Stimulated activated CD4-positive, alpha-beta T cell treated with anti-CD3 and anti-CD28 coated beads, Interleukin-12 subunit alpha, Interleukin-12 subunit beta, amount 100 ng/mL, for 48 hours (primary cell): ENCODE results near the gene KNSTRN.

ENCODE experiments used
- DNase-seq, 3 donors: peaks; one replicate each; pipeline ENCODE4 v3.0.0-alpha.2; 2020; ENCODE audit warnings: low read depth in 2 of 3, low spot score in 1 of 3

The KNSTRN gene

DNA sequence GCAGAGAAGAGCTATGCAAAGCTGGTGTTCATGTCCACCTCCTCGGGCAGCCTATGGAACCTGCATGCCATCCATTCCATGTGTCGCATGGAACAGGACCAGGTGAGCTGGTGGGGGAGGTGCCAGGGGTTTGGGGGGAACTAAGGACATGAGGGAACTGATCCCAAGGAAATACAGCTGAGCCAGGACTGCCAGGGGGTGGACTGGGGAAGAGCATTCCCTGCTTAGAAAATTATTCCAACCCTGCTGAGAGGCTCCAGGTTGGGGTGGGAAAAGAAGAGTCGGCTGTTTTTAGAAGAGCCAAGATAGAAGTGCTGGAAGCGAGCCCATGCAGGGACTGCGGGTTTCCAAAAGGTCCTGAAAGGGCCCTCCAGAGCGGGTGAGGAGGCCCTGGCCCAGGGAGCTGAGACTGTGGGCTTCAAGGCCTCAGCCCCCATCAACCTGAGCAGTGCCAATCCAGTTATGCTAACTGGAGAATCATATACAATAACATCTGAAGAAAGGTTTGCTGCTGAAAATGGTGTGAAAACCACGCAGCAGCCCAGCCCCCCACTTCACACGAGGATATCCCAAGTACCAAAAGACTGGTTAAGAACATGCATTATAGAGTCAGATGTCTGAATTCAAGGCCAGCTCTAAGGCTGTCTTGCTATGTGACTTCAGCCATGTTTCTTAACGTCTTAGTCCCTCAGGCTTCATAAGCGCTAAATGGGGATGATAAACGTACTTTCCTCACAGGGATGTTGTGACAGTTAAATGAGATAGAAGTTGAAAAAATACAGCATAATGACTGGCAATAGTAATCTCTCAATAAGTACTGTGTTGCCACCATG lies 16.7 kb upstream of the KNSTRN start:
- no peak for DNase-seq

DNA sequence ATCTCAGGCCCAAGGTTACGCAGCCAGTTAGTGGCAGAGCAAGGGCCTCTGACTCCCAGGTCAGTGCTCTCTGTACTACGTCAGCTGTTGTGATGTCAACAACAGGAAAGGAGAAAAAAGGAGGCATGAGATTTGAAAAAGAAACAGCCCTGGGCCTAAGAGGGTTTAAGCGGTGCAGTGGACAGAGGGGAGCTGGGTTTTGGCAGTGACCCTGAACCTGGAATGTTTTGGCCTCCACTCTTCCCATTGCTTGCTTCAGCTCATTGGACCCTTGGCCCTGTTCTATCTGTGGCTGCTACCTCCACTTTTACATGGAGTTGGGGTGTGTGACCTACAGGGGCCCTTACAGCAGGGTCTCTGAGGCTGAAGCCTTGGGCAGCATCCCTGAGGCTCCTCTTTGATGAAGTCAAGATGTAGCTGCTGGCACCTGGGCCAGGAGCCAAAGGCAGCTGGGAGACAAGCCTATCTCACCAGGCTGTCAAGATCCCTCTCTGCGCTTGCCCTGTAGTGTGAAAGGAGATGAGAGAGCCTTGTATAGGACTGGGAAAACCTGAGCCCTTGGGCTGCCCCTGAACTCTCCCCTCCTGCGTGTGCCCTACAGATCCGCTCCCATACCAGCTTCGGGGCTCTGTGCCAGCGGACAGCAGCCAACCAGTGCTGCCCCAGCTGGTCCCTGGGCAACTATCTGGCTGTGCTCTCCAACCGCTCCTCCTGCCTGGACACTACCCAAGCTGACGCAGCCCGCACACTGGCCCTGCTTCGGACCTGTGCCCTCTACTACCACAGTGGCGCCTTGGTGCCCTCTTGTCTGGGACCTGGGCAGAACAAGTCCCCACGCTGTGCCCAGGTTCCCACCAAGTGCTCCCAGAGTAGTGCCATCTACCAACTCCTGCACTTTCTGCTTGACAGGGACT lies 15.8 kb upstream of the KNSTRN start:
- DNase-seq: no peak

DNA sequence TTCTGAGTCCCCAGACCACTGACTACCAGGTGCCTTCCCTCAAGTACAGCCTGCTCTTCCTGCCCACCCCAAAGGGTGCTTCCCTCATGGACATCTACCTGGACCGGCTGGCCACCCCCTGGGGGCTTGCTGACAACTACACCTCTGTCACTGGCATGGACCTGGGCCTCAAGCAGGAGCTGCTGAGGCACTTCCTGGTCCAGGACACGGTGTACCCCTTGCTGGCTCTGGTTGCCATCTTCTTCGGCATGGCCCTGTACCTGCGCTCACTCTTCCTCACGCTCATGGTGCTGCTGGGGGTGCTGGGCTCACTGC lies 15.2 kb upstream of the KNSTRN start:
- DNase-seq: no peak

DNA sequence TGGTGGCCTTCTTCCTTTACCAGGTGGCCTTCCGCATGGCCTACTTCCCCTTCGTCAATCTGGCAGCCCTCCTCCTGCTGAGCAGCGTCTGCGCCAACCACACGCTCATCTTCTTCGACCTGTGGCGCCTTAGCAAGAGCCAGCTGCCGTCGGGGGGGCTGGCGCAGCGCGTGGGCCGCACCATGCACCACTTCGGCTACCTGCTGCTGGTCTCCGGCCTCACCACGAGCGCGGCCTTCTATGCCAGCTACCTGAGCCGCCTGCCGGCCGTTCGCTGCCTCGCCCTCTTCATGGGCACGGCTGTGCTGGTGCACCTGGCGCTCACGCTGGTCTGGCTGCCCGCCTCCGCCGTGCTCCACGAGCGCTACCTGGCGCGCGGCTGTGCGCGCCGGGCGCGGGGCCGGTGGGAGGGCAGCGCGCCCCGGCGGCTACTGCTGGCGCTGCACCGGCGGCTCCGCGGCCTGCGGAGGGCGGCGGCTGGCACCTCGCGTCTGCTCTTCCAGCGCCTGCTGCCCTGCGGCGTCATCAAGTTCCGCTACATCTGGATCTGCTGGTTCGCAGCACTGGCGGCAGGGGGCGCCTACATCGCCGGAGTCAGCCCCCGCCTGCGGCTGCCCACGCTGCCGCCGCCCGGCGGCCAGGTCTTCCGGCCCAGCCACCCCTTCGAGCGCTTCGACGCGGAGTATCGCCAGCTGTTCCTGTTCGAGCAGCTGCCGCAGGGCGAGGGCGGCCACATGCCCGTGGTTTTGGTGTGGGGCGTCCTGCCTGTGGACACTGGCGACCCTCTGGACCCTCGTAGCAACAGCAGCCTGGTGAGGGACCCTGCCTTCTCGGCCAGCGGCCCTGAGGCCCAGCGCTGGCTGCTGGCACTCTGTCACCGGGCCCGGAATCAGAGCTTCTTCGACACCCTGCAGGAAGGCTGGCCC lies 14.6 kb upstream of the KNSTRN start:
- peak; percentile 66 to 81 (median 78) for DNase-seq

DNA sequence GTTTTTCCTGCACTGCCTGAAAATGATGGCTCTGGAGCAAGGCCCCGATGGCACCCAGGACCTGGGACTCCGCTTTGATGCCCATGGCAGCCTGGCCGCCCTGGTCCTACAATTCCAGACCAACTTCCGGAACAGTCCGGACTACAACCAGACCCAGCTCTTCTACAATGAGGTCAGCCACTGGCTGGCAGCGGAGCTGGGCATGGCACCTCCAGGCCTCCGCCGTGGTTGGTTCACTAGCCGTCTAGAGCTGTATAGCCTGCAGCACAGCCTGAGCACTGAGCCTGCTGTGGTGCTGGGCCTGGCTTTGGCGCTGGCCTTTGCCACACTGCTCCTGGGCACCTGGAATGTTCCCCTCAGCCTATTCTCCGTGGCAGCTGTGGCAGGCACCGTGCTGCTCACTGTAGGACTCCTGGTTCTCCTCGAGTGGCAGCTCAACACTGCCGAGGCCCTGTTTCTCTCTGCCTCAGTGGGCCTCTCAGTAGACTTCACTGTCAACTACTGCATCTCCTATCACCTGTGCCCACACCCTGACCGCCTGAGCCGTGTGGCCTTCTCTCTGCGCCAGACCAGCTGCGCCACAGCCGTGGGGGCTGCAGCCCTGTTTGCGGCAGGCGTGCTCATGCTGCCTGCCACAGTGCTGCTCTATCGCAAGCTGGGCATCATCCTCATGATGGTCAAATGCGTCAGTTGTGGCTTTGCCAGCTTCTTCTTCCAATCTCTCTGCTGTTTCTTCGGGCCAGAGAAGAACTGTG lies 13.6 kb upstream of the KNSTRN start:
- DNase-seq: no peak

DNA sequence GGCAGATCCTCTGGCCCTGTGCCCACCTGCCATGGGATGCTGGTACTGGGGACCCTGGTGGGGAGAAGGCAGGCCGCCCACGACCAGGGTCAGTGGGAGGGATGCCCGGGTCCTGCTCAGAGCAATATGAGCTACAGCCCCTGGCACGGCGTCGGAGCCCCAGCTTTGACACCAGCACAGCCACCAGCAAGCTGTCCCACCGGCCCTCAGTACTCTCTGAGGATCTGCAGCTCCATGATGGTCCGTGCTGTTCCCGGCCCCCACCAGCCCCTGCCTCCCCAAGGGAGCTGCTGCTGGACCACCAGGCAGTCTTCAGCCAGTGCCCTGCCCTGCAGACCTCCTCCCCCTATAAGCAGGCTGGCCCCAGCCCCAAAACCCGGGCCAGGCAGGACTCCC lies 13.0 kb upstream of the KNSTRN start:
- no peak for DNase-seq

DNA sequence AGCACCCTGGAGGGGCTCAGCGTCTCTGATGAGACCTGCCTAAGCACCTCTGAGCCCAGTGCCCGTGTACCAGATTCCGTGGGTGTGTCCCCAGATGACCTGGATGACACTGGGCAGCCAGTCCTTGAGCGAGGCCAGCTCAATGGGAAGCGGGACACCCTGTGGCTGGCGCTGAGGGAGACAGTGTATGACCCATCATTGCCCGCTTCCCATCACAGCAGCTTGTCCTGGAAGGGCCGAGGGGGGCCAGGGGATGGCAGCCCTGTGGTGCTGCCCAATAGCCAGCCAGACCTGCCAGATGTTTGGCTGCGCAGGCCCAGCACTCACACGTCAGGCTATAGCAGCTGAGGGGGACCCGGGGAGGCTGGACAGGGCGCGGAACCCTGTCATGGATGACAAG lies 12.6 kb upstream of the KNSTRN start:
- no peak for DNase-seq

DNA sequence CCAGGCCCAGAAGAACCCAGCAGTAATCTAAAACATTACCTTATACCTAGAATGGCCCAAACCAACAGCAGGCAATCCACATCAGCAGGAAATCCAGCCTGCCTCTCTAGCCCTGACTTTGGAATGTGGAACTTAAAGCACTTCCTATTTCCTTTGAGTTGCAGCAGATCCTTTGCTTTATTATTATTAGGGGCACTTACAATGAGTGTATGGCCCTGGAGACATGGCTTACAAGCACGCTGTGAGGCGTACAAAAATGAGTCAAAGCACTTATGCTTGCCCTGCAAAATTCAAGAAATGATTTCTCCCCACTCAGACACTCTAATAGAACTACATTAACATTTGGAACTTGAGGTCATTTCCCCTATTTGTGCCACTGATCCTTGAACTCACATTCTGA lies 9.5 kb upstream of the KNSTRN start:
- no peak for DNase-seq

DNA sequence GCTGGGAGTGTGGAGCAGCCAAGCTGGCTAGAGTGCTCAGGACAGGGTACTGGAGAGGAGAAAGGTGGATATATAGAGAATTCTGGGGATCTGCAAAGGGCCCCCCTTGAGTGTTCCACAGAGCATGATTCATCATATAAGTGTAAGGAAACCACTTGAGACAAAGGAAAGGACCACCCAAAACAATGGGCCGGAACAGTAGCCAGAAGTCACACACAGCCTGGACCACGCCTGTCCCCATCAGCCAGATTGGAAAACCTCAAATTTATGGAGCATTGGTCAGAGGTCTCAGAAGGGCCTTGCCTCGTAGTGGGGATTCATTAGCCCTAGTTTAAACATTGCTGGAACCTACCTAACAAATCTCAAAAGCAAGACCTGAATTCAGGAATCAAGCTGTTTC lies 4.9 kb upstream of the KNSTRN start:
- DNase-seq: no peak

DNA sequence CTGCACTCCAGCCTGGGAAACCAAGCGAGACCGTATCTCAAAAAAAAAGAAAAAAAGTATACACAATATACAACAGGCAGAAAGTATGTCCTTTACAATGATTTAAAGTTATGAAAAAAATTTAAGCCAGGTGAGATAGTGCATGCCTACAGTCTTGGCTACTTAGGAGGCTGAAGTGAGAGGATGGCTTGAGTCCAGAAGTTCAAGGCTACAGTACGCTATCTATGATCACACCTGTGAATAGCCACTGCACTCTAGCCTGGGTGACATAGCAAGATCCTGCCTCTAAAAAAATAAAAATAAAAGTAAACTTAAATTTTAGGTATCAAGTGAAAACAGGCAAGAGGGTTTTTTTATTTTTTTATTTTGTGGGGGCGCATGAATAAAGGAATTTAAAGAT lies 3.1 kb upstream of the KNSTRN start:
- DNase-seq: no peak

DNA sequence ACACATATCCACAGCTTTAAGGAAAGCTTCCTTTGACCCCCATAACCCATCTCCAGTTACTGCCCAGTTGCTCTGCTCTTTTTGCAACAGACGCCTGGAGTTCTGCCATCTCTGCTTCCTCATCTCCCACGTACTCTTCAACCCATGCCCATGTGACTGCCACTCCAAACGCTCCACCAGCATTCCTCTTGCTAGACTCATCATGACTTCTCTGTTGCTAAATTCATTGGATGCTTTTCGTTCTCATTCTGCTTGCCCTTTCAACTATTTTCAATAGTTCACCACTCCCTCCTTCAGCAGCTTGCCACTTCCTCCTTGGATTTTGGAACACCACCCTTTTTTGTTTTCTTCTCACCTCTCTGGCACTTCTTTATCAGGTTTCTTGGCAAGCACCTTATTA lies 2.7 kb upstream of the KNSTRN start:
- no peak for DNase-seq

DNA sequence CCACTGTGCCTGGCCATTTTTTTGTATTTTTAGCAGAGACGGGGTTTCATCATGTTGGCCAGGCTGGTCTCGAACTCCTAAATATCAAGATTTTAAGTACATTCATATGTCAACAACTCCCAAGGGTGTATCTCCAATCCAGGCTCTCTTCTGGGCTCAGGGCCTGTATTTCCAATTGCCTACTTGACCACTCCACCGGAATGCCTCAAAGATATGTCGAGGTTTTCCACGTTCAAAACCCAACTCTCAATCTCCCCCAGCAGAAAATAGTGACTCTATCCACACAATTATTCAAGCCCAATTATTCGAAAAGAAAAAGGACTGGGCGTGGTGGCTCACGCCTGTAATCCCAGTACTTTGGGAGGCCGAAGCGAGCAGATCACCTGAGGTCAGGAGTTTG lies 1.9 kb upstream of the KNSTRN start:
- DNase-seq: no peak

DNA sequence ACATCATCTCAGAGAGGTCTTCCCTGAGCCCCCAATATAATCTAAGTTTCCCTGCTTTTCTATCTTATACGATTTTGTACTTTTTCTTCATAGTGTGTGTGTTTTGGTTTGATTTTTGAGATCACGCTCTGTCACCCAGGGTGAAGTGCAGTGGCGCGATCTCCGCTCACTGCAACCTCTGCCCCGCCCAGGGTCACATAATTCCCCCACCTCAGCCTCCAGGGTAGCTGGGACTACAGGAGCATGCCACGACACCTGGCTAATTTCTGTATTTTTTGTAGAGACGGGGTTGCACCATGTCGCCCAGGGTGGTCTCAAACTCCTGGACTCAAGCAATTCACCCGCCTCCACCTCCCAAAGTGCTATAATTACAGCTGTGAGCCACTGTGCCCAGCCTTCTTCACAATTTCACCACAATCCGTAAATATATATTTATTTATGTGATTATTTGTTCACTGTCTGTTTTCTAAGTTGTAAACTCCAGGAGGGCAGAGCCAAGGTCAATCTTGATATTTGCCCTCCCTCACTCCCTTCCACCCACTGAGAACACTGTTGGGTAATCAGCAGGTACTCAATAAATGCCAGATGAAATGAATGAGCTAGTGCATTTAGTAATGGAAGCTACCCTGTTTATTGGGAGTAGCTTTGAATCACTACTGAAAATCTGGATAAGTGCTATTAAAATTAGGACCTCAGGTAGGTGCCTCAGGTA lies 547 bp upstream of the KNSTRN start:
- no peak for DNase-seq

DNA sequence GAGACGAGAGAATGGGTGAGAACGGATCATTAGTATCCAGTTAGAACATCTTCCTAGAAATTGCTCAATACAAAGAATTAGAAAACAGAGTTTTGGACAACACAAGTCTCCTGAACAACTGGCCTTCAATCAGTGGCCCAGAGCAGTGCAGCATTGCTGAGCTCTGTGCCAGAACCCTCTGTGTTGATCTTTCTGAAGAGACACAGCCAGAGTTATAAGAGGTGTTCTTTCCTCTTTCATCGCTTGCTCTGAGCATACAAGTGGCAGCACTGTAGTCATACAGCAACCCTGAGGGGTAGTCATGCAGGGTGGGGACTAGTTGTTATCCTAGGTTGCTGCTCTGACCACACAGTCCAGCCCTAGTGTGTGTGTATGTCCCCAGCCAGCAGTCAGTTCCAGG lies 4.0 kb downstream of the KNSTRN start:
- DNase-seq: no peak

DNA sequence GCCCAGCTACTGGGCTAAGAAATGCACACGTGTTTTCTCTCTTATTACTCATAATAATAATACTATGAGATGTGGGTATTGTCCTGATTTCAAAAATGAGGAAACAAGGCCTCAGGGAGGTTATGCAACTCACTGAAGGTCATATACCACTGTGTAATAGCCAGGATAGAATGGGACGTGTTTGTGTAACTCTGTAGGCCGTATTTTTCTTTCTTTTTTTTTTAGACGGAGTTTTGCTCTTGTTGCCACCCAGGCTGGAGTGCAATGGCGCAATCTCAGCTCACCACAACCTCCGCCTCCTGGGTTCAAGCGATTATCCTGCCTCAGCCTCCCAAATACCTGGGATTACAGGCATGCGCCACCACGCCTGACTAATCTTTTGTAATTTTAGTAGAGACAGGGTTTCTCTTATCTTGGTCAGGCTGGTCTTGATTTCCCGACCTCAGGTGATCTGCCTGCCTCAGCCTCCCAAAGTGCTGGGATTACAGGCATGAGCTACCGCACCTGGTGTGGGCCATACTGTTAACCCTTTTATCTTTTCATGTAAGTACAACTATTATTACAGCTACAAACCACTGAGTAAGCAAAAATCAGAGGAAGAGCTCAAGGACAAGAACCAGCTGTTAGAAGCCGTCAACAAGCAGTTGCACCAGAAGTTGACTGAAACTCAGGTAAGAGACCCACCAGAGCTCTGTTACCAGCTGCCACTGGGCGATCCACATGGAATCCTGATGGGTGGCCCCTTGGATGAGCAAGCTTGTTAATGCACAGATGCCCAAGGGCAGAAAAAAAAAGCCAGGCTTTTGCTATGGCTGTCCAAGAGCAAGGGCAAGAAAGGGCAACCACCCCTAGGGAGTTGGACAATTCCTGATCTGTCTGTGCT lies 6.7 kb downstream of the KNSTRN start:
- DNase-seq: no peak

DNA sequence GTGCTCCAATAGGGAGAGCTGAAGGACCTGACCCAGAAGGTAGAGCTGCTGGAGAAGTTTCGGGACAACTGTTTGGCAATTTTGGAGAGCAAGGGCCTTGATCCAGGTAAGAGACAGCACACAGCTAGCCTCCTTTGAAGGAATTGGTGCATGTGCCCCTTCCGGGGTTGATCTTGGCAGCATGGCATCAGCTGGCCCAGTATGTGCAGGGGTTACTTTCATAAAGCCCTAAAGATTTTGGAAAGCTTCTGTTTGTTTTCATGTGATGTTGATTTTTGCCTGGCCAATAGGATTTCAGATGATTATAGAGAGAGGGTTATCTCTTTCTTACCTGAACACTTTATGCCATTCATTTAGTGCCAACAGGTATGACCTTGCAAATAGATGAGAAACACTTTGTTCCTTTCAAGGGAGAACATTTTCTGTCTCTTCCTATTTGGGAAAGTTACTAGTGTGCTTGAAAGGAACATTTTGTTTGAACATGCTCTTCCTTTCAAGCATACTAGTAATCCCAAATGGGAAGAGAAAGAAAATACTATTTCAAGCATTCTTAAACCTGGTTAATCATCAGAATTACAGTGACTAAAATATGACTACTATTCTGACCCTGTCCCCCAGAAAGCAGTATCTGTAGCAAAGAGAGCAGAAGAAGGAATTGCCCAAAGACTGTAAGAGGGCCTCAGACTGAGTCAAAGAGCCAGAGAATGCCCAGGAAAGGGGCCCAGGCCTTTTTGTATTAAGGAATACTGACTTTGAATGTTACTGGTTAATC lies 7.5 kb downstream of the KNSTRN start:
- DNase-seq: no peak

DNA sequence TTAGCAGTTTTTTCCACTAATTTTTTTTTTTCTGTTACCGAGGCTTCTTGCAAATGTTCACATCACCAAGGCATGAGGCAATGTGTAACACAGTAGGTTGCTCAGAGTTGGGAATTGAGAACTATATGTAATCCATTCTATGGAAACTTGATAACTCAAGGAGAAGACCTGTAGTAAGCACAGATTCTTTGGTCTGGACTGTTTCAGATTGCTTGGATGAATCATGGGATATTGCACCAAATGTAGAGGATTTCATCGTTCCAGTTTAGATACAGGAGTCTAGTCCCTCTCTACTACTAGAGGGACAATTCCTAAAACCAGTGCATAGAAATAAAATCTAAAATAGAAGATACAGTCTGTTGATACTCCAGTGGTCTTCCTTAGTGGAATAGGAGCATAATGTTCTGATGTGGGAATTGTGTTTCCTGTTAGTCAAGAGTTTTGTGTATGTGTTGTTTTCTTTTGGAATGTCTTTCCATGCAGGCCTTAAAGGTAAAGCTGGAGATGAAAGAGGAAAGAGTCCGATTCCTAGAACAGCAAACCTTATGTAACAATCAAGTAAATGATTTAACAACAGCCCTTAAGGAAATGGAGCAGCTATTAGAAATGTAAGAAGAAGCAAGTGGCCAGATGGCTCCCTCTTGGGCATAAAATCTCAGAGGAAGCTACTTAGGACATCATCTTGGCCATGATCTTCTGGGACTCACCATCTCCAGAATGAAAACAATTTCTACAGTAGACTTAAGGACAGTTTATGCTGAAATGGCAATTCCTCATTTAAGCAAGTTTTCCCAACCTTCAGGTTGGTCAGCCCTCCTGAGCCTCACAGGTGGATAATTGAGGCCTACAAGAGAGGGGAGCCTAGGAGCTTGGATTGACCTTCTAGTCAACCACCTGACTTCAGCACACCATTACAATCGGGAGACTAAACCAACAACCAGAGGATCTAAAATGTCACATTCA lies 10.7 kb downstream of the KNSTRN start:
- no peak for DNase-seq
